Adrenal gland (tissue), 12 donors: ENCODE measurements around the gene AOPEP. TPM values are rescaled to one million over a fixed set of nuclear protein-coding genes. Genes with fewer than 3 reads are reported as not detected.

Experiments used
- DNase-seq, 7 donors: peaks; one replicate each; pipeline ENCODE4 v3.0.0-alpha.2; 2019 to 2020
- H3K27ac ChIP-seq, 5 donors: fragments of 200-600 bp; sonication (generic) in 4 of 5; 1 replicate in 3 of 5; 2 replicates in 2 of 5; pipeline versions ENCODE4 v1.5.1 to v1.8.0; 2016 to 2020; ENCODE audit warnings: mild to moderate bottlenecking in 1 of 5
- H3K27me3 ChIP-seq: fragments of 200-600 bp; 2 replicates; pipeline ENCODE4 v1.8.0; 2021
- H3K36me3 ChIP-seq, 2 donors: fragments of 200-600 bp; replicated peaks in 1 of 2; 1 replicate in 1 of 2; 2 replicates in 1 of 2; pipeline versions ENCODE4 v1.5.1 to v1.8.0; 2018 to 2022
- H3K4me1 ChIP-seq, 2 donors: fragments of 200-600 bp; replicated peaks in 1 of 2; 1 replicate in 1 of 2; 2 replicates in 1 of 2; pipeline versions ENCODE4 v1.5.1 to v1.8.0; 2018 to 2021
- H3K4me3 ChIP-seq, 4 donors: fragments of 200-600 bp; sonication (generic) in 3 of 4; one replicate each; pipeline ENCODE4 v1.5.1; 2016 to 2018
- H3K9me3 ChIP-seq, 3 donors: fragments of 200-600 bp; sonication (generic) in 1 of 3; replicated peaks in 1 of 3; 1 replicate in 2 of 3; 2 replicates in 1 of 3; pipeline versions ENCODE4 v1.5.1 to v1.8.0; 2016 to 2021
- CTCF ChIP-seq, 6 experiments: fragments of 450-650 bp in 4 of 6; fragments of 200-600 bp in 2 of 6; sonication (generic) in 1 of 6; IDR thresholded peaks; 1 replicate in 5 of 6; 2 replicates in 1 of 6; pipeline versions ENCODE4 v1.5.1 to v1.8.0; 2016 to 2021; ENCODE audit warnings: antibody characterized with exemption in 6 of 6, mild to moderate bottlenecking in 2 of 6, moderate library complexity in 1 of 6
- POLR2A ChIP-seq, 2 donors: fragments of 450-650 bp; IDR thresholded peaks; one replicate each; pipeline ENCODE4 v1.6.1; 2017; ENCODE audit warnings: antibody characterized with exemption in 2 of 2, mild to moderate bottlenecking in 2 of 2, moderate library complexity in 1 of 2
- WGBS, 4 donors: extraction: QIAGEN DNeasy Blood & Tissue Kit in 2 of 4; methylation state at CpG; one replicate each; pipeline versions ENCODE4 v1.1.5 to v1.1.7; 2013 to 2017; 5-methylcytosine and 5-hydroxymethylcytosine counted together
- intact Hi-C, 2 donors: fragments of 100-400 bp; cut with DNase I; formaldehyde crosslinking; loops; one replicate each; pipeline versions ENCODE4 v1.14.1 to v1.15.0; 2022 to 2023
- polyA plus RNA-seq, 3 donors: library from polyadenylated mRNA; stranded (reverse); fragments of 200-250 nt in 2 of 3; fragments of 350-450 nt in 1 of 3; fragmentation: Illumina TruSeq in 1 of 3; extraction: RNeasy Lipid Tissue Mini Kit (QIAGEN cat#74804) in 1 of 3; gene quantifications; one replicate each; pipeline ENCODE4 v1.2.3, GENCODE V29; 2013 to 2014
- total RNA-seq, 9 donors: library from RNA; depleted of rRNA in 4 of 9; stranded (reverse); fragments of >200 nt in 4 of 9; fragments of 120-200 nt in 1 of 9; fragmentation: NEBNext Ultra II Directional in 1 of 9; extraction: Animal tissue kit (Norgen Biotek cat#: 25700) in 1 of 9; gene quantifications; one replicate each; pipeline versions ENCODE4 v1.1.0 to v1.2.4, GENCODE V29; 2013 to 2023
- donor health status: healthy with polysubstance abuse.
- donor health status: Bipolar disorder and iron deficiency.
- donor health status: DM: yes; HTN: yes; CAD: no.
- donor health status: DM: no; HTN: no; CAD: no.
- donor health status: DM: no; HTN: no; CAD: no.
- donor health status: DM: yes; HTN: yes; CAD: no.

AOPEP gene
- total and polyA plus RNA-seq, 12 donors: 31.0 to 99.6 (median 71.0) TPM

GRCh38 chr9:95085861-95086563, 359.5 kb downstream of the AOPEP start:
- peaks cover 5 to 17% of the 10 kb centered on the region in 2 donors for H3K4me1 ChIP-seq
- 91 to 93% (median 91%) methylated on average over 29 to 40 of the region's 40 CpGs for WGBS, 4 donors

GRCh38 chr9:95086564-95086955, 360.1 kb downstream of the AOPEP start:
- TF ChIP-seq CTCF (IDR thresholded peaks at IDR 0.05) (no peak), POLR2A (IDR thresholded peaks at IDR 0.05) (no peak)
- Histone ChIP-seq H3K27me3 (no peaks in the 10 kb centered on the region), H3K27ac (no peak overlapping the region), H3K4me3 (no peak overlapping the region), H3K36me3 (peaks cover 0 to 54% of the 10 kb centered on the region in 2 donors), H3K4me1 (peaks cover 9 to 23% of the 10 kb centered on the region in 2 donors), H3K9me3 (no peaks in the 10 kb centered on the region)
- 85 to 92% (median 89%) methylated on average over 8 of the region's 8 CpGs for WGBS, 4 donors
- intact Hi-C loops: loop anchor here in 1 of 2 donors (10.0 kb wide), 1 partner anchor 52 kb away; no protein-coding TSS in a partner anchor
- DNase-seq: no peak

More at GRCh38 chr9:95085861-95086563, 359.5 kb downstream of the AOPEP start:
- Histone ChIP-seq H3K9me3 (no peaks in the 10 kb centered on the region), H3K27ac (no peak overlapping the region), H3K36me3 (peaks cover 0 to 60% of the 10 kb centered on the region in 2 donors), H3K27me3 (no peaks in the 10 kb centered on the region), H3K4me3 (no peak overlapping the region)
- no peak for TF ChIP-seq POLR2A (IDR thresholded peaks at IDR 0.05)
- TF ChIP-seq CTCF (IDR thresholded peaks at IDR 0.05): no peak
- intact Hi-C loops: loop anchor here in 1 of 2 donors (10.0 kb wide), 1 partner anchor 51 kb away; no protein-coding TSS in a partner anchor
- peak in 1 of 7 donors; percentile 8 for DNase-seq

GRCh38 chr9:95087659-95088242, 361.3 kb downstream of the AOPEP start:
- peaks cover 9 to 34% of the 10 kb centered on the region in 2 donors for H3K4me1 ChIP-seq
- no peak overlapping the region for H3K4me3 ChIP-seq
- no peak for TF ChIP-seq CTCF (IDR thresholded peaks at IDR 0.05)
- TF ChIP-seq POLR2A (IDR thresholded peaks at IDR 0.05): no peak
- peaks cover 0 to 43% of the 10 kb centered on the region in 2 donors for H3K36me3 ChIP-seq
- no peaks in the 10 kb centered on the region for H3K27me3 ChIP-seq
- WGBS, 4 donors: 78 to 88% (median 81%) methylated on average over 9 of the region's 9 CpGs
- DNase-seq: no peak
- no peak overlapping the region for H3K27ac ChIP-seq
- H3K9me3 ChIP-seq: no peaks in the 10 kb centered on the region
- intact Hi-C loops: loop anchor here in 1 of 2 donors (10.0 kb wide), 1 partner anchor 53 kb away; no protein-coding TSS in a partner anchor

GRCh38 chr9:95088421-95089161, 362.1 kb downstream of the AOPEP start:
- no peak for TF ChIP-seq POLR2A (IDR thresholded peaks at IDR 0.05)
- no peak for TF ChIP-seq CTCF (IDR thresholded peaks at IDR 0.05)
- H3K9me3 ChIP-seq: no peaks in the 10 kb centered on the region
- intact Hi-C loops: loop anchor here in 1 of 2 donors (10.0 kb wide), 1 partner anchor 54 kb away; no protein-coding TSS in a partner anchor
- no peaks in the 10 kb centered on the region for H3K27me3 ChIP-seq
- peak in 1 of 7 donors; percentile 2 for DNase-seq
- H3K4me3 ChIP-seq: no peak overlapping the region
- peaks cover 0 to 34% of the 10 kb centered on the region in 2 donors for H3K36me3 ChIP-seq
- peaks cover 9 to 34% of the 10 kb centered on the region in 2 donors for H3K4me1 ChIP-seq
- WGBS, 4 donors: 86 to 90% (median 89%) methylated on average over 16 to 26 of the region's 26 CpGs
- peak overlapping the region in 2 of 5 donors; percentile 59 to 63 for H3K27ac ChIP-seq
